Hepatocyte (in vitro differentiated cells): ENCODE measurements around the gene C2orf81. TPM values are rescaled to one million over a fixed set of nuclear protein-coding genes. Genes with fewer than 3 reads are reported as not detected.

Experiments
- DNase-seq: peaks from one replicate; pipeline ENCODE4 v3.0.0-alpha.2; 2016; ENCODE audit warnings: low spot score
- H2AFZ ChIP-seq: fragments of 200-600 bp; sonication (generic); 2 replicates; pipeline ENCODE4 v1.6.0; 2016; ENCODE audit warnings: antibody characterized with exemption, mild to moderate bottlenecking
- H3K27ac ChIP-seq: fragments of 200-600 bp; sonication (generic); 2 replicates; pipeline ENCODE4 v1.5.1; 2016; ENCODE audit warnings: mild to moderate bottlenecking
- H3K27me3 ChIP-seq: fragments of 200-600 bp; sonication (generic); 2 replicates; pipeline ENCODE4 v1.6.1; 2016
- H3K36me3 ChIP-seq: fragments of 200-600 bp; sonication (generic); replicated peaks from 2 replicates; pipeline ENCODE4 v1.5.1; 2016; ENCODE audit warnings: low read depth; ENCODE audit not compliant: insufficient read depth
- H3K4me1 ChIP-seq: fragments of 200-600 bp; sonication (generic); 2 replicates; pipeline ENCODE4 v1.5.1; 2016; ENCODE audit warnings: mild to moderate bottlenecking, moderate library complexity; ENCODE audit not compliant: insufficient read depth
- H3K4me2 ChIP-seq: fragments of 200-600 bp; sonication (generic); 2 replicates; pipeline ENCODE4 v1.6.0; 2016
- H3K4me3 ChIP-seq: fragments of 200-600 bp; sonication (generic); 2 replicates; pipeline ENCODE4 v1.5.1; 2016; ENCODE audit warnings: mild to moderate bottlenecking
- H3K79me2 ChIP-seq: fragments of 200-600 bp; sonication (generic); 2 replicates; pipeline ENCODE4 v1.6.0; 2017; ENCODE audit warnings: mild to moderate bottlenecking
- H3K9me2 ChIP-seq: fragments of 200-600 bp; sonication (generic); replicated peaks from 2 replicates; pipeline ENCODE4 v1.6.0; 2017; ENCODE audit warnings: mild to moderate bottlenecking; ENCODE audit not compliant: insufficient read depth
- H3K9me3 ChIP-seq: fragments of 200-600 bp; sonication (generic); 2 replicates; pipeline ENCODE4 v1.5.1; 2016; ENCODE audit warnings: low read depth, mild to moderate bottlenecking
- H4K20me1 ChIP-seq: fragments of 200-600 bp; sonication (generic); 2 replicates; pipeline ENCODE4 v1.6.0; 2016; ENCODE audit warnings: mild to moderate bottlenecking; ENCODE audit not compliant: insufficient read depth, poor library complexity, severe bottlenecking
- EZH2 ChIP-seq: fragments of 200-600 bp; sonication (generic); IDR thresholded peaks from 2 replicates; pipeline ENCODE4 v1.6.1; 2016; ENCODE audit warnings: antibody characterized with exemption, mild to moderate bottlenecking, borderline replicate concordance
- EZH2phosphoT487 ChIP-seq: fragments of 200-600 bp; sonication (generic); IDR thresholded peaks from one replicate; pipeline ENCODE4 v1.6.1; 2018; ENCODE audit warnings: antibody characterized with exemption, mild to moderate bottlenecking, low read depth, moderate library complexity; ENCODE audit not compliant: unreplicated experiment, severe bottlenecking
- WGBS: methylation state at CpG from one replicate; pipeline ENCODE4 v1.1.6; 2016; ENCODE audit warnings: low lambda C conversion rate; ENCODE audit errors: missing lambda C conversion rate; 5-methylcytosine and 5-hydroxymethylcytosine counted together
- polyA plus RNA-seq: library from polyadenylated mRNA; unstranded; fragments of >200 nt; fragmentation: Nextera tagmentation; extraction: Ambion mirVana; gene quantifications from 2 replicates; pipeline ENCODE4 v1.2.1, GENCODE V29; 2016
- total RNA-seq: library from RNA; depleted of rRNA; stranded (reverse); fragments of >200 nt; gene quantifications from 2 replicates; pipeline ENCODE4 v1.2.3, GENCODE V29; 2014
- TF ChIP-seq, protein P1 (sequence below): fragments of 200-600 bp; sonication (generic); IDR thresholded peaks from 2 replicates; pipeline ENCODE4 v1.5.1; 2016; ENCODE audit warnings: antibody characterized with exemption, mild to moderate bottlenecking; ENCODE audit not compliant: poor library complexity

The C2orf81 gene
- total and polyA plus RNA-seq, 2 experiments from 2014 or later: 0.37 to 0.76 TPM

DNA sequence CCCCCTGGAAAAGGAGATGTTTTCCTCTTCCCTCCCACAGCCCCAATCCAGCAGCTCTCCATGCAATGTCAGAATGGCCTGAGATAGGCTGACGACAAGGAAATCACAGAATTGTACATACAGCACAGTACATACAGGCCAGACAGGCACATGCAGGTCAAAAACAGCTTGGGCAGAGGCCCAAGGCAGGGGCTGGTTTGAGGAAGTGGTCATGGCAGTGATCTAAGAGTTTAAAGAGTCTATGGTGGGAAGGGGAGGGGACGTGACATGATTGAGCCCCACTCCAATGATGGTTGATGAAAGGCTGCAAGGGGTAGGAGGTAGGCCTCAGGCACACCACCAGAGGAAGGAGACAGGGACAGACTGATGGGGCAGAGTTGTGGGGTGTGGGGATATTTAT, 45.6 kb downstream of the C2orf81 start:
- Histone ChIP-seq H3K27me3 (no peaks in the 10 kb centered on the region), H4K20me1 (peaks cover 20% of the 10 kb centered on the region), H3K36me3 (no peaks in the 10 kb centered on the region), H3K27ac (no peak overlapping the region), H3K79me2 (peaks cover 53% of the 10 kb centered on the region), H3K4me3 (no peak overlapping the region), H2AFZ (no peak overlapping the region), H3K9me2 (no peaks in the 10 kb centered on the region), H3K9me3 (no peaks in the 10 kb centered on the region), H3K4me2 (no peak overlapping the region), H3K4me1 (peaks cover 13% of the 10 kb centered on the region)
- TF ChIP-seq EZH2phosphoT487 (no peak), EZH2 (no peak)
- TF ChIP-seq, protein P1, sequence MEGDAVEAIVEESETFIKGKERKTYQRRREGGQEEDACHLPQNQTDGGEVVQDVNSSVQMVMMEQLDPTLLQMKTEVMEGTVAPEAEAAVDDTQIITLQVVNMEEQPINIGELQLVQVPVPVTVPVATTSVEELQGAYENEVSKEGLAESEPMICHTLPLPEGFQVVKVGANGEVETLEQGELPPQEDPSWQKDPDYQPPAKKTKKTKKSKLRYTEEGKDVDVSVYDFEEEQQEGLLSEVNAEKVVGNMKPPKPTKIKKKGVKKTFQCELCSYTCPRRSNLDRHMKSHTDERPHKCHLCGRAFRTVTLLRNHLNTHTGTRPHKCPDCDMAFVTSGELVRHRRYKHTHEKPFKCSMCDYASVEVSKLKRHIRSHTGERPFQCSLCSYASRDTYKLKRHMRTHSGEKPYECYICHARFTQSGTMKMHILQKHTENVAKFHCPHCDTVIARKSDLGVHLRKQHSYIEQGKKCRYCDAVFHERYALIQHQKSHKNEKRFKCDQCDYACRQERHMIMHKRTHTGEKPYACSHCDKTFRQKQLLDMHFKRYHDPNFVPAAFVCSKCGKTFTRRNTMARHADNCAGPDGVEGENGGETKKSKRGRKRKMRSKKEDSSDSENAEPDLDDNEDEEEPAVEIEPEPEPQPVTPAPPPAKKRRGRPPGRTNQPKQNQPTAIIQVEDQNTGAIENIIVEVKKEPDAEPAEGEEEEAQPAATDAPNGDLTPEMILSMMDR: no peak
- DNase-seq: no peak
- WGBS: 89% methylated on average over 2 of the region's 2 CpGs

DNA sequence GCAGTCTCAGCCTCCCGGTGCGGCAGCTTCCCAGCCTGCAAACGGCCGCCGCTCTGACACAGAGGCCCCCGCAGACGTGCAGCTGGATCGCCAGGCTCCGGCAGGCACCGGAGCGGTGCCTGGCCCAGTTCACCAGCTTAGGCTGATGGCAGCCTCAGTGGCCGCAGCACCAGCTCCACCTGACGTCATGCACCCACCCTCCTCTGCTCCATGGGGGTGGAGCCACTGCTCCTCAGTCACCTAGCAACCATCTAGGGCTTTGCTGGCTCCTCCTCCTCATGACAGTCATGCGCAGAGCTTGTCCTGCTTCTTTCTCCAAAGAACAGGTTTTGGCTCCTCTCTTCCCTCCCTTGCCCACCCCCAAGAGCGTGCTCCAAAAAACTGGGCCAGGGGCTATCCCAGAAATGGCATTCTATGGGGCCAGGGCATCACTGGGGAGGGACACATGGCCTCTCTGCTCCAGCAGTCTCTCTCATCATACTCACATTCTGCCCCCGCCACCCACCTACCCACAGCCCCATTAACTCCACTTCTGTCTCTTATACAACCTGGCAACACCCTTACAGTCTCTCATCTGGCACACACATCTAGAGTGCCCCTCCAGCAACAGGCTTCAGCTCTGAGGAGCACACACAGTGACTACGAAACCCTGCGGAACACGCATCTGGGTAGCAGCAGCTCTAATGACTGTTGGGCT, 46.8 kb downstream of the C2orf81 start:
- peaks cover 41% of the 10 kb centered on the region for H3K79me2 ChIP-seq
- 53% methylated on average over 17 of the region's 19 CpGs for WGBS
- H3K9me2 ChIP-seq: no peaks in the 10 kb centered on the region
- H3K27ac ChIP-seq: no peak overlapping the region
- H3K36me3 ChIP-seq: no peaks in the 10 kb centered on the region
- no peak overlapping the region for H3K4me3 ChIP-seq
- H3K4me2 ChIP-seq: peak overlapping the region; percentile 71
- H2AFZ ChIP-seq: no peak overlapping the region
- peak; percentile 89 for DNase-seq
- H3K9me3 ChIP-seq: no peaks in the 10 kb centered on the region
- no peaks in the 10 kb centered on the region for H3K27me3 ChIP-seq
- H4K20me1 ChIP-seq: peaks cover 12% of the 10 kb centered on the region
- H3K4me1 ChIP-seq: peaks cover 3% of the 10 kb centered on the region
- TF ChIP-seq EZH2phosphoT487 (no peak), EZH2 (no peak)
- TF ChIP-seq, protein P1: no peak

DNA sequence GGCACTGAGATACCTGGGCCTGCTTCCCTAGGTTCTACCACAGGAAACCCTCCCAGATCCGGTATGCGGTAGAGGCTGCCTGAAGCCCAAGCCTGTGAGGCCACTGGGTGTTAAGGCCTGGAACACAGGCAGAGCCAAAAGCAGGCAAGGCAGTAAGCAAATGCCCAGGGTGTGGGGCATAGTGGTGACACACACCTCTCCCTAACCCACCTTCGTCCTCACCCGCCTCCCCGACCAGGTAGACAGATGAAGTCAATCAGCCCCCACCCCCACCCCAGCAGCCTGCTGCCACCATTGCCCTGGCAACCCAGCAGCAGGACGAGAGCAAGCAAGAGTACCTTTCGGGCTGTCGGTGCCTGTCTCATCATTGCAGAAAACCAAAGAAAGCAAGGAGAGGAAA, 47.4 kb downstream of the C2orf81 start:
- peaks cover 34% of the 10 kb centered on the region for H3K79me2 ChIP-seq
- DNase-seq: no peak
- peak overlapping the region; percentile 71 for H3K4me2 ChIP-seq
- H3K4me3 ChIP-seq: no peak overlapping the region
- no peaks in the 10 kb centered on the region for H3K36me3 ChIP-seq
- no peak for TF ChIP-seq EZH2
- no peak for TF ChIP-seq EZH2phosphoT487
- TF ChIP-seq, protein P1: no peak
- H2AFZ ChIP-seq: no peak overlapping the region
- H3K9me2 ChIP-seq: no peaks in the 10 kb centered on the region
- H4K20me1 ChIP-seq: peaks cover 5% of the 10 kb centered on the region
- no peaks in the 10 kb centered on the region for H3K4me1 ChIP-seq
- no peaks in the 10 kb centered on the region for H3K27me3 ChIP-seq
- H3K27ac ChIP-seq: no peak overlapping the region
- 90% methylated on average over 6 of the region's 8 CpGs for WGBS
- H3K9me3 ChIP-seq: no peaks in the 10 kb centered on the region

DNA sequence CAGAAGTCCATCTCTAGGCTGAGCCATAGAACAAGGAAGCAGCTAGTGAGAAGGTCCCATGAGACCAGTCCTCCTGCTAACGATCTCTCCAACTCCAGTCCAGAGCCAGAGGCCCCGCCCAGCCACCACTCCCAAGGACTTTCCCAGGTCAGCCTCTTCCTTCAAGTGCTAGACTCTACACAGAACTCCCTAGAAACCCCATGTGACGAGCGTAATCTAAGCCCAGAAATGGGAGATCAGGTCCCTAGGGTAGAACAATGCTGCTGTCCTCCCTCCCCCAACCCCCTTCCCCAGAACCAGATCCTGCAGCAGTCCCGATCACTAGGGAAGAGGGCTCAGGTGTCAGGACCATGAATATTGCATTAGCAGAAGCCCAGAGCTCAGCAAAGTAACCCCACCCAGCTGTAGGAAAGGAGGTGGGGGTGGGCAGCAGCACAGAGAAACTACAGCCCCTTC, 48.2 kb downstream of the C2orf81 start:
- no peak for TF ChIP-seq EZH2
- TF ChIP-seq, protein P1: no peak
- TF ChIP-seq EZH2phosphoT487: no peak
- Histone ChIP-seq H3K4me3 (no peak overlapping the region), H3K27ac (no peak overlapping the region), H3K36me3 (no peaks in the 10 kb centered on the region), H3K9me3 (no peaks in the 10 kb centered on the region), H3K9me2 (no peaks in the 10 kb centered on the region), H3K79me2 (peaks cover 27% of the 10 kb centered on the region), H4K20me1 (peaks cover 3% of the 10 kb centered on the region), H3K27me3 (no peaks in the 10 kb centered on the region), H3K4me1 (no peaks in the 10 kb centered on the region), H2AFZ (no peak overlapping the region), H3K4me2 (no peak overlapping the region)
- 81% methylated on average over 5 of the region's 5 CpGs for WGBS
- peak; percentile 41 for DNase-seq
